PC-3 (cell line): ENCODE data around the gene RAET1E.

Source experiments
- CTCF ChIP-seq: fragments of 300-600 bp; sonication (generic); conservative IDR thresholded peaks from 2 replicates; pipeline ENCODE4 v1.5.1; 2017; ENCODE audit warnings: antibody characterized with exemption, low read depth, mild to moderate bottlenecking, low read length
- EZH2 ChIP-seq: fragments of 300-600 bp; sonication (generic); IDR thresholded peaks from one replicate; pipeline ENCODE4 v1.6.1; 2017; ENCODE audit warnings: antibody characterized with exemption, mild to moderate bottlenecking, low read length; ENCODE audit not compliant: unreplicated experiment
- EZH2phosphoT487 ChIP-seq: fragments of 300-600 bp; sonication (generic); IDR thresholded peaks from 2 replicates; pipeline ENCODE4 v1.6.1; 2018; ENCODE audit warnings: mild to moderate bottlenecking, antibody characterized with exemption, low read length, borderline replicate concordance

DNA sequence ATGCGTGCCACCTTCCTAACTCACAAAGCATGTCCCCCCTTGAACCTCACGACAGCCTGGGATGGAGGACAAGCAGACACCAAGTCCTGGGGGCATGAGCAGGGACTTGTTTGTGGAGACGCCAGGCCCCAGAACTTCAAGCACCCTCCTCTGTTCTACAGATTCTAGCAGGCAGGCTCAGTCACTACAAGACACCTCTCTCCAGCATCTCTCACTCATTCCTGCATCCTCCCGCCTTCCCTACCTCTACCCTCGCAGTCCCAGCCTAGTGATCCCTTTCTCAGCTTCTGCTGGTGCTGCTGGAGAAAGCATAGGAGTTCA, 37.4 kb downstream of the RAET1E start:
- TF ChIP-seq CTCF (no peak), EZH2 (no peak), EZH2phosphoT487 (no peak)
